RCC 7860 (cell line): ENCODE measurements around the gene USP7.
"Not testable (repeated sequence)": the region's sequence is repeated elsewhere in the genome, so short reads cannot be mapped to it uniquely, and the experiment has no call there.

Experiments
- DNase-seq: peaks from one replicate; pipeline ENCODE4 v3.0.0-alpha.2; 2015; ENCODE audit warnings: low spot score
- FAIRE-seq: peaks from 2 replicates; lab custom pipeline; 2012; peaks lifted over from hg19 to GRCh38; lab: Jason Lieb, UNC

The USP7 gene

GRCh38 chr16:8963821-8964441, at the start of gene USP7:
TSS of gene USP7 (minus strand) at chr16:8963906. CDS start at chr16:8963285, 621 bp downstream.
- peak; percentile 66 for DNase-seq
- FAIRE-seq, result no peak

- no peak for FAIRE-seq
Observed at GRCh38 chr16:9013508-9013864, 49.8 kb upstream of the USP7 start.

GRCh38 chr16:9012848-9013507, 49.3 kb upstream of the USP7 start:
- DNase-seq (no peak), FAIRE-seq (no peak)

More at GRCh38 chr16:9013508-9013864, 49.8 kb upstream of the USP7 start:
- no peak for DNase-seq

GRCh38 chr16:9012330-9012729, 48.6 kb upstream of the USP7 start:
- FAIRE-seq (no peak), DNase-seq (no peak)

GRCh38 chr16:9008601-9009260, 45.0 kb upstream of the USP7 start:
- DNase-seq, result peak; percentile 47
- no peak for FAIRE-seq

GRCh38 chr16:9007177-9007794, 43.6 kb upstream of the USP7 start:
- DNase-seq (no peak), FAIRE-seq (no peak)

GRCh38 chr16:9004183-9004582, 40.5 kb upstream of the USP7 start:
- FAIRE-seq (no peak), DNase-seq (no peak)

- DNase-seq (no peak), FAIRE-seq (no peak)
Observed at GRCh38 chr16:9003763-9004162, 40.1 kb upstream of the USP7 start.

GRCh38 chr16:9003322-9003721, 39.6 kb upstream of the USP7 start:
- DNase-seq (no peak), FAIRE-seq (no peak)

GRCh38 chr16:9002042-9002441, 38.3 kb upstream of the USP7 start:
- DNase-seq (no peak), FAIRE-seq (no peak)

GRCh38 chr16:9000664-9001063, 37.0 kb upstream of the USP7 start:
- FAIRE-seq (no peak), DNase-seq (no peak)

GRCh38 chr16:8999800-9000199, 36.1 kb upstream of the USP7 start:
- FAIRE-seq (no peak), DNase-seq (no peak)

- FAIRE-seq (no peak), DNase-seq (no peak)
Observed at GRCh38 chr16:8998108-8998507, 34.4 kb upstream of the USP7 start.

- no peak for DNase-seq
- no peak for FAIRE-seq
Observed at GRCh38 chr16:8996891-8997290, 33.2 kb upstream of the USP7 start.

GRCh38 chr16:8990445-8990844, 26.7 kb upstream of the USP7 start:
- no peak for FAIRE-seq
- no peak for DNase-seq

- FAIRE-seq (no peak), DNase-seq (peak; percentile 8)
Observed at GRCh38 chr16:8989099-8989878, 25.6 kb upstream of the USP7 start.

- DNase-seq, result no peak
- no peak for FAIRE-seq
Observed at GRCh38 chr16:8986818-8987191, 23.1 kb upstream of the USP7 start.

- DNase-seq (no peak), FAIRE-seq (no peak)
Observed at GRCh38 chr16:8986111-8986510, 22.4 kb upstream of the USP7 start.

- no peak for FAIRE-seq
- DNase-seq, result no peak
Observed at GRCh38 chr16:8982816-8983215, 19.1 kb upstream of the USP7 start.

- FAIRE-seq, result not testable (repeated sequence)
Observed at GRCh38 chr16:8981901-8982300, 18.2 kb upstream of the USP7 start.

GRCh38 chr16:8976189-8976588, 12.5 kb upstream of the USP7 start:
- not testable (repeated sequence) for FAIRE-seq

More at GRCh38 chr16:8981901-8982300, 18.2 kb upstream of the USP7 start:
- DNase-seq, result not testable (repeated sequence)

More at GRCh38 chr16:8976189-8976588, 12.5 kb upstream of the USP7 start:
- DNase-seq, result not testable (repeated sequence)
